Measurements from ENCODE around the gene MOB3A. TPM values are rescaled to one million over a fixed set of nuclear protein-coding genes. Genes with fewer than 3 reads are reported as not detected.

MOB3A gene
- total RNA-seq, 1 donor from 2014 or later: 6.0 TPM

- no peak for TF ChIP-seq EZH2 (IDR thresholded peaks at IDR 0.05)
- no peak for TF ChIP-seq CTCF (IDR thresholded peaks at IDR 0.05)
- no peak for TF ChIP-seq EZH2phosphoT487 (IDR thresholded peaks at IDR 0.05)
- Mint-ChIP-seq H3K4me3 (no peak overlapping the region), H3K4me1 (no peaks in the 10 kb centered on the region), H3K36me3 (peaks cover 11% of the 10 kb centered on the region), H3K9me3 (no peaks in the 10 kb centered on the region), H3K27me3 (ENCODE audit: insufficient read depth, low read depth) (peaks cover 5% of the 10 kb centered on the region), H3K27ac (no peak overlapping the region)
- no peak overlapping the region for H2AFZ ChIP-seq (replicated peaks)
- peaks cover 4% of the 10 kb centered on the region for H3F3A ChIP-seq (ENCODE audit: low read depth)
- H3K79me2 ChIP-seq (ENCODE audit: low read depth): no peaks in the 10 kb centered on the region
- H3K9me3 ChIP-seq (ENCODE audit: low read depth): no peaks in the 10 kb centered on the region
- no peak for DNase-seq (ENCODE audit: low spot score)
- no peaks in the 10 kb centered on the region for H3K4me1 ChIP-seq
- H3K4me3 ChIP-seq: no peak overlapping the region
- H3K9ac ChIP-seq: no peak overlapping the region
- no peak overlapping the region for H3K4me2 ChIP-seq
- H3K27ac ChIP-seq: no peak overlapping the region
- H3K36me3 ChIP-seq: no peaks in the 10 kb centered on the region
- no peaks in the 10 kb centered on the region for H3K27me3 ChIP-seq
- H4K20me1 ChIP-seq (ENCODE audit: low read depth): peaks cover 42% of the 10 kb centered on the region
Observed at GRCh38 chr19:2121416-2122051, 25.4 kb upstream of the MOB3A start.

GRCh38 chr19:2120821-2121220 lies 24.7 kb upstream of the MOB3A start:
- Histone ChIP-seq H3K9ac (no peak overlapping the region), H3K4me1 (no peaks in the 10 kb centered on the region), H3K36me3 (no peaks in the 10 kb centered on the region), H3K4me3 (no peak overlapping the region), H4K20me1 (ENCODE audit: low read depth) (peaks cover 42% of the 10 kb centered on the region), H3K79me2 (ENCODE audit: low read depth) (no peaks in the 10 kb centered on the region), H3K4me2 (no peak overlapping the region), H3F3A (ENCODE audit: low read depth) (peaks cover 4% of the 10 kb centered on the region), H3K27me3 (no peaks in the 10 kb centered on the region), H3K27ac (no peak overlapping the region), H3K9me3 (ENCODE audit: low read depth) (no peaks in the 10 kb centered on the region), H2AFZ (replicated peaks) (no peak overlapping the region)
- no peaks in the 10 kb centered on the region for H3K4me1 Mint-ChIP-seq
- H3K9me3 Mint-ChIP-seq: no peaks in the 10 kb centered on the region
- H3K4me3 Mint-ChIP-seq: no peak overlapping the region
- peaks cover 5% of the 10 kb centered on the region for H3K27me3 Mint-ChIP-seq (ENCODE audit: insufficient read depth, low read depth)
- no peak for TF ChIP-seq EZH2phosphoT487 (IDR thresholded peaks at IDR 0.05)
- TF ChIP-seq EZH2 (IDR thresholded peaks at IDR 0.05): no peak
- no peak for TF ChIP-seq CTCF (IDR thresholded peaks at IDR 0.05)
- no peak overlapping the region for H3K27ac Mint-ChIP-seq
- peaks cover 11% of the 10 kb centered on the region for H3K36me3 Mint-ChIP-seq
- no peak for DNase-seq (ENCODE audit: low spot score)

GRCh38 chr19:2119921-2120785 lies 24.0 kb upstream of the MOB3A start:
- peaks cover 4% of the 10 kb centered on the region for H3F3A ChIP-seq (ENCODE audit: low read depth)
- TF ChIP-seq CTCF (IDR thresholded peaks at IDR 0.05) (no peak), EZH2 (IDR thresholded peaks at IDR 0.05) (no peak), EZH2phosphoT487 (IDR thresholded peaks at IDR 0.05) (no peak)
- peaks cover 5% of the 10 kb centered on the region for H3K27me3 Mint-ChIP-seq (ENCODE audit: insufficient read depth, low read depth)
- no peak for DNase-seq (ENCODE audit: low spot score)
- no peaks in the 10 kb centered on the region for H3K4me1 ChIP-seq
- no peak overlapping the region for H3K27ac Mint-ChIP-seq
- no peaks in the 10 kb centered on the region for H3K9me3 ChIP-seq (ENCODE audit: low read depth)
- H2AFZ ChIP-seq (replicated peaks): no peak overlapping the region
- no peak overlapping the region for H3K4me3 ChIP-seq
- peaks cover 36% of the 10 kb centered on the region for H4K20me1 ChIP-seq (ENCODE audit: low read depth)
- H3K9me3 Mint-ChIP-seq: no peaks in the 10 kb centered on the region
- no peaks in the 10 kb centered on the region for H3K79me2 ChIP-seq (ENCODE audit: low read depth)
- no peak overlapping the region for H3K4me3 Mint-ChIP-seq
- no peaks in the 10 kb centered on the region for H3K27me3 ChIP-seq
- H3K27ac ChIP-seq: no peak overlapping the region
- peaks cover 12% of the 10 kb centered on the region for H3K36me3 Mint-ChIP-seq
- H3K4me1 Mint-ChIP-seq: no peaks in the 10 kb centered on the region
- no peaks in the 10 kb centered on the region for H3K36me3 ChIP-seq
- H3K4me2 ChIP-seq: no peak overlapping the region
- no peak overlapping the region for H3K9ac ChIP-seq

Measured in neural progenitor cell (in vitro differentiated cells).